HG03095 (cell line): ENCODE results near the gene MAP2K3.
A peak's percentile ranks its signal among the peaks of the same experiment; 100 is the strongest.

Source experiments
- ATAC-seq: cut with Tn5 transposase; IDR thresholded peaks from one replicate; pipeline ENCODE4 v1.9.1; 2021; ENCODE audit warnings: moderate library complexity; ENCODE audit not compliant: unreplicated experiment

MAP2K3 gene

GRCh38 chr17:21252796-21253645 lies 31.5 kb upstream of the MAP2K3 start, which contains the start of gene NATD1:
Gene NATD1 (minus strand): TSS chr17:21253410. CDS start chr17:21253264, 146 bp downstream.
- peak; percentile 53 for ATAC-seq

DNA sequence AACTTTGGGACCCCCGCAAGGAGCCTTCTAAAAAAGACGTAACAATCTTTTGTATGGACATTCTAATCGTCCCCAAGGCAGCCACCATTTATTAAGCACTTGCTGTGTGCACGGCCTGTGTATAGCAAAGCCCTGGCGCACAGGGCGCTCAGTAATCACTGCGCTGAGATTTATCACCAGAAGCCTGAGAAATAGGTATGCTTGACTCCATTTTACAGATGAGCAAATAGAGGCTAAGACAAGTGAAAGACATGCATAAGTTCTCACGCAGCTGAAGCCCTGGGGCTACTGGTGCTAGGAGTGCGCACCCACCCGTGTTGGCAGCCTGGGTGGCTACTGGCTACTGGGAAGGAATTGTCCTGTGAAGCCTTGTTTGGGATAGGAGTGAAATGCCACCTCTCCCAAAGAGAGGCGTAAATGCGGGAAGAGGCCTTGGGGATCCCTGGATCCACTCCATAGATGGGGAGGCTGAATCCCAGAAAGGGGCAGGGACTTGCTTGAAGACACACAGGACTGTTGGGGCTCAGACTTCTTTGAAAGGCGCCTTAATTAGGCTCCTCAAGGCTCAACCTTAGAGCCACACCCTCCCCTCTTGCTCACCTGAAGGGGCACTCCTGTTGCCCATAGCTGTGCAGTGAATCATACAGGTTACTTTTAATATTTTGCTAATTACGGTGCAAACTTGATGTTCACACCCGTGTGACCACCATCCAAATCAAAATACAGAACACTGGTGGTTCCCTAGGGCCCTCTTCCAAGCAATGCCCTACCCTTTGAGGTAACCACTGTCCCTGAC lies 30.7 kb upstream of the MAP2K3 start:
- no peak for ATAC-seq

DNA sequence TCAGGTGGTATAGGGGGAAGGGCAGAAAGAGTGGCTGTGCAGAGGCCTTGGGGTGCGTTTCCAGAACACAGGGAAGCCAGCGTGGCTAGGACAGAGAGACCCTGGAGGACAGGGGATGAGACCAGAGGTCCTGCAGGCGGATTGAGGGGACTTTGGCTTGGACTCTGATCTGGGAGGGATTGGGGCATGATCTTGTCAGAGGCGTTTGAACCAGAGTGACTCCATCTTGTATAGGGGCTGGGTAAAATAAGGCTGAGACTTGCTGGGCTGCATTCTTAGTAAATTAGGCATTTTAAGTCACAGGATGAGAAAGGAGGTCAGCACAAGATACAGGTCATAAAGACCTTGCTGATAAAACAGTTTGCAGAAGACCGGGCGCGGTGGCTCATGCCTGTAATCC lies 25.9 kb upstream of the MAP2K3 start:
- ATAC-seq: no peak

DNA sequence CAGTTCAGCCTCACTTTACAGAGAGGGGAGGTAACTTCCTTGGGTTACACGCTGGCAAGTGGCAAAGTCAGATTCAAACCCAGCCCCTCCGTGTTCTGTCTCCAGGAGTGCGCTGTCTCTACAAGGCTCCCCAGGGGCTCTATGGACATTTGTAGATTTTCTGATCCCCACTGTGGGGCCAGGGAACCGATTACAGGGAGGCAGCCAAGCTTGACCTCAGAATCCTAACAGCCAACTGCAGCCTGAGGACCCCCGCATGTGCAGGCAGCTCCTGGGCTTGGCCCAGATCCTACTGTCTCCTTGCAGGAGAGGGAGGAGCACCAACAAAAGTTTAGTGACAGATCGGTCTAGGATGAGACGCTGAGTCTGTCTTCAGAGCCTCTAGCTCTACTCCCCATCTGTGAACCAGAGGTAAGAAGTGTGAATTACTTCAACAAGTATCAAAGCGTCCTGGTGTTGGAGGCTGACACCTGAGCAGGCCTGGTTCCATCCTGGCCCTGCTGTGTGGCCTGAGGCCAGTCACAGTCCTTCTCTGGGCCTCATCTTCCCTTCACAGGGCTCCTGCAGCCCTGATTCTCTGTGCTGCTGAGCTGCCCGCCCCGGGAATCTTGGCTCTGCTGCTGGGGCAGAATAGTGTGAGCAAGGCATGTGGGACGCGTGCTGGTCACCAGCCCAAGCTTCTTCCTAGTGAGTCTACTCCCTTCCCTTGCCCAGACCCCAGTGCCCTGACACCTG lies 22.1 kb upstream of the MAP2K3 start:
- no peak for ATAC-seq

DNA sequence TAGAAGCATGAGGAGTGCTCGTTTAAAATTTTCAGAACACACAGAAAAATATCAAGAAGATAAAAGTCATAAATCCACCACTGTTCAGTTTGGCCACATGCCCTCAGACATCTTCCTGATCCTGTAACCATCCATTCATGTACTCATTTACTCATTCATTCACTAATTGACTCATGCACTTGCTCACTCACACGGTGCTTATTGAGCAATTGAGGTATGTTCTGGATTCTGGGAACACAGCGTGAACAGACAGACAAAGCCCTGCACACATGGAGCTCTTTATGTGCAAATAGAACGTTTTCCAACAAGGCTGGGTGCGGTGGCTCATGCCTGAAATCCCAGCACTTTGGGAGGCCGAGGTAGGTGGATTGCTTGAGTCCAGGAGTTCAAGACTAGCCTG lies 21.1 kb upstream of the MAP2K3 start:
- ATAC-seq: no peak

DNA sequence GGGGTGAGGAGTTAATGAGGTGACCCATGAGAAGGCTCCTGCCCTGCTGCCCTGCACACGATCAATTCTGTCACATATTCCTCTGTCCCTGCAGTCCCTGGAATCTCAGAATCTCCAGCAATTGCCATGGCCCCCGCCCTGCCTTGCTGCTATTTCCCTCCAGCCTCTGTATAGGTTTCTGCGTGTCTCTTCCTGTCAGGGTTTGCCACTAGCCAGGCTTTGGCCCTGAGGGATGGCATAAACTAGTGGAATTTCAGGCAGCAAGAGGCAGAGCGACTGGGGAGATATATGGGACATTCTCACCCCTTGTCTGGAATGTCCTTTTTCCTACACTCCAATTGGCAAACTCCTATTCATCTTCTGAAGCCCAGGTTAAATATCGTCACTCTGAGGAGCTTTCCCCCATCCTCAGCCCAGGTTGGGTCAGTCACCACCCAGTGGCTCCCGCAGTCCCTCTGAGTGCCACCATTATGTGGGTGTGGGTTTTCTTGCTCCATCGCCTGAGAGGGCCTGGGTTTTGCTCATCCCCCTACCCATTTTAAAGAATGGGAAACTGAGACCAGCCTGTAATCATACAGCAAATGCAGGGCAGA lies 15.8 kb upstream of the MAP2K3 start:
- ATAC-seq: no peak

DNA sequence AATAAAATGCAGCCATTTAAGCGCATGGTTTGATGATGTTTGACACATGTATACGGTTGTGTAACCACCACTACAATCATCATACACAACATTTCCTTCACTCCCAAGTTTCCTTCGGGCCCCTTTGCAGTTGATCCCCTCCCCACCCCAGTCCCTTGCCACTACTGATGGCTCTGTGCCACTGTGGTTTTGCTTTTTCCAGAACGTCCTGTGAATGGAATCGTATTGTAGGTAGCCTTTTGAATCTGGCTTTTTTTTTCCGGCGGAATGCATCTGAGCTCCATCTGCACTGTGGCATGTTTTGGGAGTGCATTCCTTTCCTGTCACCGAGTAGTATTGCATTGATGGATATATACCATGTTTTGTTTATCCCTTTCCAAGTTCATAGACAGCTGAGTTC lies 15.1 kb upstream of the MAP2K3 start:
- ATAC-seq: no peak

DNA sequence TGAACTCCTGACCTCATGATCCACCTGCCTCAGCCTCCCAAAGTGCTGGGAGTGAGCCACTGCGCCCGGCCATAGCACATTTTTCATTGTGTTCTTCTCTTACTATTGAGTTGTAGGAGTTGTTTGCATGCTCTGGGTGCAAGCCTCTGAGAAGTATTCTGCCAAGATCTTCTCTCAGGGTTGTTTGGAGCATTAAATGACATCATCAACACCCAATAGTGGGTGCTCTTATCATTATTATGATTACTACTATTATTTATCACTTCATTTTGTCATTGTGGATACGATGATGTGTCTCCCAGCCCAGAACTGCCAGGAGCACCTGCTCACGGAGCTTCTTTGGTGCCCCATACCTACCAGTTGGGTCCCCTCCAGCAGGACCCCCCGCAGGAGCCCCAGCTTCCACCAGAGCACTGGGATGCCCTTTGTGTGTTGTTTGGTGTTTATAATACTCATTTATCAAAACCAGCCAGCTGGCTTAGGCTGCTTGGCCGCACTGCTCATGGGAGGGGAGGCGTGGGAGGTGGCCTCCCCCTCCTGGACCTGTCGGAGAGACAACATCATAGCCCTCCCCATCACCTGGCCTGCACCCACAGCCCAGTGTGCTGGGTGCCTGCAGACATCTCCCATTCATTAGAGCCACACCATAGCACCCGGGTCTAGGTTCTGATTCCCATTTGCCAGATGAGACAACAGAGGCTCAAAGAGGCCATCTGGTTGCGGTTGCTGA lies 12.9 kb upstream of the MAP2K3 start:
- ATAC-seq: no peak

DNA sequence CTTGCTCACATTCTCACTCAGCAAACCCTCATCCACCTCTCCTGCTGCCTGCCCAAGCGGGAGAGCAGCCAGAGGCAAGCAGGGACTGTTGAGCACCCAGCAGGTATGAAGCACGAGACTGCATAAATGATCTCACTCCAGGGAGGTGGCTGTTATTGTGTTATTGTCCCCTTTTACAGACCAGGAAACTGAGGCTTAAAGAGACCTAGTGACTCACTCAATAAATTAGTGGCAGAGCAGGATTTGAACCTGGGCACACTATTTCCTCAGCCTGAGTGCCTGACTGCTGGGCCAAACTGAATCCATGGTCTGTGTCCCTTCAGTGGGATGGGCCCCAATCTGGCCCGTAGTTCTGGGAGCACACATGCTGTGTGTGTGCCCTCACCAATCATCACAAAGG lies 12.3 kb upstream of the MAP2K3 start:
- ATAC-seq: no peak

DNA sequence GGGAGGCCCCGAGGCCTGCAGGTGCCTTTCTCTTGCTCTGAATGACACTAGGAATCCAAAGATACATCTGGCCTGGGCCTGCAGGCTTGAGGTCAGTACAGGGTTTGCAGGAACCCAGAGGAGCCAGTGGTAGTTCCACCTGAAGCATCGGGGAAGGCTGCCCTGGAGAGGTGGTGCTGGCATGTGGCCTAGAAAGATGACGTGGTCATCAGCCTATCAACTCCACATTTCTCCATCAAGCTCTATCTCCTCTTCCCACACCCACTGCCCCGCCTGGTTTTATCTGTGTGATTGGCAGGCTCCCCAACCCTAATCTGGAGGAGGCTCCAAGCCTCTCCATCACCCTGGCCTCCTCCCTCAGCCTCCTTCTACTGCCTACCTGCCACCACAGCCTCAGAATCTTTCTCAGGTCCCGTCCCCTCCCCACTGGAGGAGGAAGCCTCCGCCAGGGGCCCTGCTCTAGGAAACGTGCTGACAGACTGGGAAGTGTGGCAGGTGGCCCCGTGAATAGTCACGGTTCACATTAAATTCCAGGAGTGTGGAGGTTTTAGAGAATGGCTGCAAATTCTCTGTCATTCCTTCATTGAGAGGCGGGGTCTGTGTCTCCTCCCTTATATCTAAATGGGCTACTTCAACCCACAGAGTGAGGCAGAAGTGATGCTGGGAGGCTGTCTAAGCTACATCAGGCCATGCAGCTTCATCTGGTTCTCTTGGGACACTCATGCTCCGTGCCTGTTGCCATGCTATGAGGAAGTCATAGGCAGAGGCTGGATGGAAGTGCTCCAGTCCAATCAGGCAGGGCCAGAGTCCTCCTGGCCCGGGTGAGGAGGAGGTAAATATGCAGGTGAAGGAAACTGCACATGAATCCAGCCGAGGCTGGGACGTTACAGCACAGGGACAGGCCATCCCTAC lies 11.4 kb upstream of the MAP2K3 start:
- no peak for ATAC-seq

- peak; percentile 14 for ATAC-seq
These were observed 9.4 kb upstream of the MAP2K3 start for GRCh38 chr17:21275047-21275578.

DNA sequence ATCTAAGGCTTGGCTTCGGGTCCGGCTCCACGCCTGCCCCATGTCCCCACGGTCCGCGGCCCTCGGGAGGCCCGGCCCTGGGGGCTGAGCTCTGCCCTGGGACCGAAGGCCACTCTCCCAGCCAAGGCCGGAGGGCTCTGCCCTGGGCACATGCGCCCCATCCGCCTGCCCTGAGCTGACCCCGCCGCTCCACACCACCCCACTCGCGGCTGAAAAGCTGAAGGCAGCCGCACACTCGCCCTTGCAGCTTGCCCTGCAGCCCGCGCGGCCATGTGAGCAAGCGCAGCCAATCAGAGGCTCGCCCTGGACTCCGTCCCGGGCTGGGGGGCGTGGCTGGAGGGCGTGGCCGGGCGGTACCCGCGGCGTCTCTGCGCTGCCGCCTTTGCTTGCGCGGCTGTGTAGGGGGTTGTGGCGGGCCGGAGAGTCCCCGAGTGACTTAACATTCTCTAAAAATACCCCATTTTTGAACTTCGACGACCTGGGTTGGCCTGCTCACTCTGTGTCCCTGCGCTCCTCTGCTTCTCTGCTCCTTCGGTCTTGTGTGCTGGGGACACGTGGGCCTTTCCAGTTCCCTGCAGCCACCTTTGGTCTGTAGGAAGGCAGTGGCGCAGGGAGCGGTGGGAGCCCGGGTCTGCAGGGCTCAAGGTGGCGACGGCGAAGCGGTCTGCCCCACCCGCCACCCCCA lies 8.8 kb upstream of the MAP2K3 start:
- peak; percentile 86 for ATAC-seq

DNA sequence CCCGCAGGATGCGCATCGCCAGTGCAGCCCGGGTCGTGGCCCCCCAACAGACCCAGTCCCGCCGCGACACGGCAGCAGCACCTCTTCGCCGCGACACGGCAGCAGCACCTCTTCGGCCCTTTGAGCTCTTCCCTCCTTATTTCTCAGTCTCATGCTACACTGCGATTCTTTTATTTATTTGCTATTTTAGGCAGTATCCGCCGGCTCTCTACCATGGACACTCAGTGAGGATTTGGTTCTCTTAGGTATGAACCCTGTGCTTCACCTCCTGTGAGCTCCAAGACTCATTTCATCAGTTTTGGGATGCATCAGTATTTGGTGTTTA lies 8.3 kb upstream of the MAP2K3 start:
- ATAC-seq: no peak

DNA sequence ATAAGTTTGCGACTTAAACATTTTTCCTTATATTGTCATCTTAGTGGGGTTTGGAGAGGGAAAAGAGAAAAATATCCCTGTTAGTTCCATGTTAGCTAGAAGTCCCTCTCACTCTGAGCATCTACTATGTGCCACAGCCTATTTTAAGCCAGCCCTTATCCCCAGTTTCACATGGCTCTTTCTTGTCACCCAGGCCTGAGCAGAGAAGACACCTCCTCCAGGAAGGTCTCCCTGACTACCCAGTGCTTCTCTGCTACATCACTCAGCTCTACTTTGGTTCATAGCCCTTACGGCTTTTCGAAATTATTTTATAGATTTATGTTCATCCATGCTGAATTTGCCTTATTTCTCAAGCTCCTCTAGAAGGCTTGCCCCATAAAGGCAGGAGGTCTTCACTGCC lies 7.2 kb upstream of the MAP2K3 start:
- ATAC-seq: no peak

- ATAC-seq: no peak
These were observed 5.9 kb upstream of the MAP2K3 start for GRCh38 chr17:21278450-21279197.

GRCh38 chr17:21279198-21279535 lies 5.3 kb upstream of the MAP2K3 start:
- no peak for ATAC-seq

DNA sequence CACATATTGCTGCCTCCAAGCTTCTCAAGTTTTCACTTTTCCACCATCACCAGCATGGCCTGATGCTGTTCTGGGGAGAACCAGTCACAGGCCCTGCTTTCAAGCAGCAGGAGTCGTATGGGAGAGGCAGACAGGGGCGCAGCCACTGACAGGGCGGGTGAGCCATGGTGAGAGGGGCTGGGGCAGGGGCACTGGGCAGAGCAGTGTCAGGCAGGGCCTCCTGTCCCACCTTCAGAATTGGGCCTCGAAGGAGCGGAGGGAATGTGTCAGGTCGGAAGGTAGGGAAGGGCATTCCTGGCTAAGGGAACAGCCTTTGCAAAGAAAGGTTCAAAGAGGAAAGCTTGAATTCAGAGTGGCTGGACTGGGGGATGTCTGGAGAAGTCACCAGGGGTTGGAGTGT lies 4.9 kb upstream of the MAP2K3 start:
- no peak for ATAC-seq

DNA sequence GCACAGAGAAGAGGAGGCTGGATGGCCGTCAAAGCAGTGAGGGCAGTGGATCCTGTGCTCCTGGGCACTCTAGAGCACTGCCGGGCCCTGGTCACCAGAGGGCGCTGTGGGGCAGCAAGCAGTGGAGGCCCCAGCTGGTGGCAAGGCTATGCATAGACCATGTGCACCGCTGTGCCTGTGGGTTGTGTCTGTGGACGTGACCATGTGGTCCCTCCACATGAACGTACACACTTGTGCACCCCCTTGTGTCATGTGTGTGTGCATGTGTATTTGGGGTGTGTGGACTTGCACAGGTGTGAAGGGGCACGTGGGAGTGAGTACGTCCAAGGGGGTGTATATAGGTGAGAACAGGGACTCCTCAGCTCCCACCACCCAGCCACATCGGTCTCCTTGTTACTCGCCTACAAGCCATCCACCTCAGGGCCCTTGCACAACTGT lies 4.4 kb upstream of the MAP2K3 start:
- peak; percentile 30 for ATAC-seq
